Mucosa of rectum (tissue), 2 donors: ENCODE results near the gene SPHK1.

ENCODE experiments used
- H3K27ac ChIP-seq, 2 donors: one replicate each; pipeline ENCODE4 v1.7.0; 2013; ENCODE audit warnings: inconsistent platforms in 2 of 2, low read depth in 2 of 2, low read length in 2 of 2
- H3K27me3 ChIP-seq, 2 donors: one replicate each; pipeline ENCODE4 v1.7.0; 2013; ENCODE audit warnings: low read length in 2 of 2; ENCODE audit not compliant: control insufficient read depth in 2 of 2, insufficient read depth in 2 of 2
- H3K36me3 ChIP-seq, 2 donors: one replicate each; pipeline ENCODE4 v1.7.0; 2013; ENCODE audit warnings: low read length in 2 of 2; ENCODE audit not compliant: control insufficient read depth in 2 of 2, insufficient read depth in 2 of 2
- H3K4me1 ChIP-seq, 2 donors: one replicate each; pipeline ENCODE4 v1.7.0; 2013; ENCODE audit warnings: low read length in 2 of 2, mild to moderate bottlenecking in 1 of 2; ENCODE audit not compliant: control insufficient read depth in 2 of 2, insufficient read depth in 2 of 2
- H3K4me3 ChIP-seq, 2 donors: one replicate each; pipeline ENCODE4 v1.7.0; 2013; ENCODE audit warnings: low read length in 2 of 2
- H3K9ac ChIP-seq, 2 donors: one replicate each; pipeline ENCODE4 v1.7.0; 2013; ENCODE audit warnings: low read length in 2 of 2, low read depth in 1 of 2, mild to moderate bottlenecking in 1 of 2
- H3K9me3 ChIP-seq, 2 donors: one replicate each; pipeline ENCODE4 v1.7.0; 2013; ENCODE audit warnings: low read length in 2 of 2; ENCODE audit not compliant: control insufficient read depth in 2 of 2
- donor health status: healthy.
- donor health status: Normal muscosa, but diverticular disease.

Gene SPHK1

GRCh38 chr17:76405967-76406647 is 21.7 kb downstream of the SPHK1 start:
- Histone ChIP-seq H3K4me1 (no peaks in the 10 kb centered on the region), H3K9me3 (no peaks in the 10 kb centered on the region), H3K27me3 (no peaks in the 10 kb centered on the region), H3K36me3 (peaks cover 18 to 21% of the 10 kb centered on the region in 2 donors), H3K4me3 (no peak overlapping the region), H3K27ac (no peak overlapping the region), H3K9ac (no peak overlapping the region)

GRCh38 chr17:76407509-76407908 is 23.1 kb downstream of the SPHK1 start:
- H3K27ac ChIP-seq = no peak overlapping the region
- peaks cover 8 to 11% of the 10 kb centered on the region in 2 donors for H3K36me3 ChIP-seq
- H3K9me3 ChIP-seq = no peaks in the 10 kb centered on the region
- H3K4me3 ChIP-seq = no peak overlapping the region
- no peak overlapping the region for H3K9ac ChIP-seq
- no peaks in the 10 kb centered on the region for H3K27me3 ChIP-seq
- H3K4me1 ChIP-seq = no peaks in the 10 kb centered on the region

GRCh38 chr17:76408037-76408849 is 23.8 kb downstream of the SPHK1 start:
- Histone ChIP-seq H3K4me3 (no peak overlapping the region), H3K4me1 (no peaks in the 10 kb centered on the region), H3K9ac (no peak overlapping the region), H3K9me3 (no peaks in the 10 kb centered on the region), H3K27me3 (no peaks in the 10 kb centered on the region), H3K27ac (no peak overlapping the region), H3K36me3 (peaks cover 4 to 8% of the 10 kb centered on the region in 2 donors)

GRCh38 chr17:76410328-76410965 is 26.0 kb downstream of the SPHK1 start:
- peaks cover 2 to 3% of the 10 kb centered on the region in 2 donors for H3K4me1 ChIP-seq
- no peak overlapping the region for H3K4me3 ChIP-seq
- no peak overlapping the region for H3K9ac ChIP-seq
- no peaks in the 10 kb centered on the region for H3K36me3 ChIP-seq
- H3K27ac ChIP-seq = no peak overlapping the region
- no peaks in the 10 kb centered on the region for H3K9me3 ChIP-seq
- H3K27me3 ChIP-seq = no peaks in the 10 kb centered on the region

DNA sequence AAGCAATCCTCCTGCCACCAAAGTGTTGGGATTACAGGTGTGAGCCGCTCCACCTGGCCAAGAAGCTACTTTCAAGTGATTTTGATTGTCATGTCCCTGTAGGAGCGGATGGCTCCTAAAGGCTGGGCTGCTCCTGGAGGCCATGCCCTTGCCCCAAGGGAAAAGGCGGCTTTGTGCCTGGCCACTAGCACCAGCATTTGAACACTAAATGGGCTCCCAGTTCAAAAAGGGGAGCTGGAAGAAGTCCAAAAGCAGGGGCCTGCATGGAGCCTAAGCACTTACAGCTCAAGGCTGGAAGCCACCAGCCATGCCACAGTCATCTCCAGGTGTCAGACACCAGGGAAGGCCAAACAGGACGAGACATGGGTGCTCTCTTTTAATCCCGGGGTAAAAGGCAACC is 26.8 kb downstream of the SPHK1 start:
- Histone ChIP-seq H3K4me3 (no peak overlapping the region), H3K27me3 (no peaks in the 10 kb centered on the region), H3K27ac (no peak overlapping the region), H3K36me3 (no peaks in the 10 kb centered on the region), H3K4me1 (peaks cover 2 to 3% of the 10 kb centered on the region in 2 donors), H3K9ac (no peak overlapping the region), H3K9me3 (no peaks in the 10 kb centered on the region)

- Histone ChIP-seq H3K9ac (no peak overlapping the region), H3K27ac (no peak overlapping the region)
Measured at GRCh38 chr17:76414334-76415295, 30.2 kb downstream of the SPHK1 start.

DNA sequence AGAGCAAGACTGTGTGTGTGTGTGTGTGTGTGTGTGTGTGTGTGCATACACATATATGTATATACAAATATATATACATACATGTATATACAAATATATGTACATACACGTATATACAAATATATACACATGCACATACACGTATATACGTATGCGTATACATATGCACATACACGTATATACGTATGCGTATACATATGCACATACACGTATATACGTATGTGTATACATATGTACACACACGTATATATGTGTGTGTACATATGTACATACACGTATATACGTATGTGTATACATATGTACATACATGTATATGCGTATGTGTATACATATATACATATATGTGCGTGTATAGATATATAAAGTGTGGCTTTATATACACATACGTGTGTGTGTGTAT is 31.4 kb downstream of the SPHK1 start:
- Histone ChIP-seq H3K4me1 (peaks cover 8 to 10% of the 10 kb centered on the region in 2 donors), H3K27ac (no peak overlapping the region), H3K27me3 (no peaks in the 10 kb centered on the region), H3K36me3 (no peaks in the 10 kb centered on the region), H3K9me3 (no peaks in the 10 kb centered on the region), H3K9ac (no peak overlapping the region), H3K4me3 (no peak overlapping the region)

More at GRCh38 chr17:76414334-76415295, 30.2 kb downstream of the SPHK1 start:
- Histone ChIP-seq H3K36me3 (no peaks in the 10 kb centered on the region), H3K27me3 (no peaks in the 10 kb centered on the region), H3K4me1 (peaks cover 3 to 6% of the 10 kb centered on the region in 2 donors), H3K4me3 (no peak overlapping the region), H3K9me3 (no peaks in the 10 kb centered on the region)

GRCh38 chr17:76416457-76416856 is 32.0 kb downstream of the SPHK1 start:
- Histone ChIP-seq H3K9me3 (no peaks in the 10 kb centered on the region), H3K9ac (no peak overlapping the region), H3K4me1 (peaks cover 10 to 12% of the 10 kb centered on the region in 2 donors), H3K27me3 (no peaks in the 10 kb centered on the region), H3K36me3 (no peaks in the 10 kb centered on the region), H3K4me3 (no peak overlapping the region), H3K27ac (no peak overlapping the region)

- Histone ChIP-seq H3K36me3 (no peaks in the 10 kb centered on the region), H3K9ac (no peak overlapping the region), H3K4me3 (no peak overlapping the region), H3K27ac (no peak overlapping the region), H3K27me3 (no peaks in the 10 kb centered on the region), H3K4me1 (peaks cover 10 to 12% of the 10 kb centered on the region in 2 donors), H3K9me3 (no peaks in the 10 kb centered on the region)
Measured at GRCh38 chr17:76416899-76417298, 32.5 kb downstream of the SPHK1 start.
